GM15510 (cell line): ENCODE measurements around the gene SLCO3A1.

Source experiments
- POLR2A ChIP-seq: IDR thresholded peaks from 3 replicates; pipeline ENCODE4 v1.6.1; 2011; ENCODE audit warnings: borderline replicate concordance; ENCODE audit not compliant: insufficient read length; ENCODE audit errors: extremely low read depth

Gene SLCO3A1

DNA sequence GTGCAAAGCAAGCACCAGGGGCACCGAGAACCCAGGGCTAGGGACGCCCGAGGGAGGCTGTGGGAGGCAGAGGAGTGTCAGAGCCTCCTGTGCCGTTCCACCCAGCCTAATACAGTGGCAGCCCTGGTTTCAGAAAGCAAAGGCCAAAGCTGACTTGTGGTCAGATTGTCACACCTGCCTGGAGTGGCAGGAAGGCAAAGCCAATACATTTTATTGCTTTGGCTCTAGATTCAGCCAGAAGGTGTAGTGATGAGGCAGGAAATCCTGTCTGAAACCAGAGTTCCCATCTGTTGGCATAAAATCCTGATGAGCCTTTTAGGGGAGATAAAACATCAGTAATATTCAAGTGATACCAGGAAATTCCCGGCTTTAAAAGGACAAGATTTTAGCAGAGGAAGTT, 168.3 kb downstream of the SLCO3A1 start:
- TF ChIP-seq POLR2A: no peak

DNA sequence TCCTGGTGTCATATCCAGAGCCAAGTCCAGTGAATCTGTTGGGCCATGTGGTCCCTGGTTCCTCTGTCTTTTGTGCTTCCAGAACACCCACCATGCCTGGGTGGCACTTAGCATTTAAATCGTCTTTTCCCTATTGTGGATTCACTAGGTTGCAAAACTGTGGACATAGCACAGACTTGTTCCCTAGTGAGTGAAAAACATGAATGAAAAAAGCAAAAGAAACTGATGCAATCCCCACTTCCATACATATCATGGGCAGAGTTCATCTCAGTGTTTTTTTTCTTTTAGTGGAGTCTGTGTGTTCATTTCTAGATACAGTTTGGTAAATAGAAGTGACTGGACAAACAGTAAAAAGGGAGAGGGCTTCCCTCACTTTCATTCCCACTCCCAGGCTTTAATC, 170.5 kb downstream of the SLCO3A1 start:
- no peak for TF ChIP-seq POLR2A

DNA sequence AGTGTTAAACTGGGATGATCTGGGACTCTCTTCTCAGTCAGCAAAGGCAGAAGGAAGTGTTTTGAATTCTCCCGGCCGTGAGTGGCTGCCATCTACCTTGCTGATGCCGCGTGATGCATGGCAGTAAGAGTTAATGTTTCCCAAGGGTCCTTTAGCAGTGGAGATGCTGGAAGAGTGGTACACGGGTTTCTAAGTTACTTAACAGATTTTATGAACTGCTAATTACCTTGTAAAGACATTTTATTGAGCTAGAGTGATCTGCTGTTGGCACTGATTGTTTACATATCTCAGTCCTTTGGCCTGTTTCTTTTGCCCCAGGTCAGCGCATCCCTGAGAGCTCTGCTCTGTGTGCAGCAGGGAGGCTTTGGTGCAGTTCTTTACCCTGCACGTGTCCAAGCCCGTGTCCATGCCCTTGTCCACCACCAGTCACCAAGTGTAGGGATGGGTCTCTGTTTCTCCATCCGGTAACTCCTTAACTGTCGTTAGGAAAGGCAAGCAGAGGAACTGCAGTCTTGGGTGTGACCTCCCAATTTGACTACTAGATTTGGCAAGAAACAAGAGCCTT, 172.3 kb downstream of the SLCO3A1 start:
- no peak for TF ChIP-seq POLR2A

DNA sequence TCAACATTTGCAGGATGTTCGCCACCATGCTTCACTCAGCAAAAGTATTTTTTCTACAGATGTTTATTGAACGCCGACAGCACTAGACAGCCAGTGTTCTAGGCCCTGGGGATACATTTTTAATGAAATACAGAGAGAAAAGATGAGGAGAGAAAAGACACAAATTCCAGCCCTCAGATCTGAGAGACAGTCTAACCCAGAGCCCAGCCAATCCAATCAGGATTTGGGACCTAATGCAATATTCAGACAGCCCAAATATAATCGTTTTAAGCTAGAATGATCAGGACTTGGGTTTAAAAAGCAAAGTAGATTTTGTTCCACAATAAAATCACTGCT, 174.8 kb downstream of the SLCO3A1 start:
- TF ChIP-seq POLR2A: no peak

DNA sequence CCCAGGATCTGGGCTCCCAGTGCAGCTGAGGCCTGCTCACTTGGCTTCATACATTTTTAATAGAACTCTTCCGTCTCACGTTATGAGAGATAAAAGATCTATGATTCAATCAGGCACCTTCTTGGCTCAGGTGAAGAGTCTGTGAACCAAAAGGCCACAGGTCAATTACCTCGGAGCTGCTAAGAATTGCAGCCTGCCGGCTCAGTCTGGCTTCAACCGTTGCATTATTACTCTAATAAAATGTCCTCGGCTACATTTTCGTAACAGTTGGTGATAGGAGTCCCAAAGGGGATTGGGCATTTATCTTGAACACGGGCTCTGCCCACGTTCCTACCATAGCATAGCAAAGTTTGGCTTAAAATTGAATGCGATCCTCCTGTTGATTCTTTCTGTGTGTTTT, 176.3 kb downstream of the SLCO3A1 start:
- no peak for TF ChIP-seq POLR2A

DNA sequence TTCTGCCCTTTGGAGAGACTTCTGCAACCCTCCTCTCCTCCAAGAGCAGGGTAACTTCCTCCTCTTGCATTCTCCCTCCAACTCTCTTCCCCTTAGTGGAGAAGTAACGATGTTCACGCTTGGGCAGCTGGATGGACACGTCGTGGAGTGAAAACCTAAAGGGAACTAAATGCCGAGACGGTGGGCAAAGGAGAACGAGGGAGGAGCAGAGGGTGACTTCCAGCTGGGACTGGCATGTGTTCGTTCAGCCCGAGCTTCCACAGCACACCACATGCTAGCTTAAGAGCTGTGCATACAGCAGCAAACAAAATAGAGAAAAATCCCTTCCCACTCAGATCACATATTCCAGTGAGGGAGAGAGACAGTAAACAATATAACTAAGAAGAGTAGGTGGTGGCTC, 179.8 kb downstream of the SLCO3A1 start:
- no peak for TF ChIP-seq POLR2A

DNA sequence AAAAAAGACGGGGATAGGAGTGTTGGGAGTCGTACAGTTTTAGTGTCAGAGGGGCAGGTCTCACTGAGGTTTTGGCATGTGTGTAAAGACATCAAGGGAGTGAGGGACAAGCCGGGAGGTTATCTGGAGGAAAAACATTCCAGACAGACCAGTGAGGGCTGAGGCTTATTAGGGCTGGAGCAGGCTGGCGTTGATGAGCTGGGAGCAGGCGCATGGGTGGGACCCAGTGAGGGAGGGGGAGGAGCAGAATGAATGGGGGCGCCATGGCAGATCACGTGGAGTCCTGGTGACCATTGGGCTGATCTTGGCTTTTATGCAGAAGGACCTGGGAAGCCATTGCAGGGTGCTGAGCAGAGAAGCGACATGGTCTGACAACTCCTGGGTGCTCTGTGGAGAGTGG, 180.2 kb downstream of the SLCO3A1 start:
- TF ChIP-seq POLR2A: no peak

DNA sequence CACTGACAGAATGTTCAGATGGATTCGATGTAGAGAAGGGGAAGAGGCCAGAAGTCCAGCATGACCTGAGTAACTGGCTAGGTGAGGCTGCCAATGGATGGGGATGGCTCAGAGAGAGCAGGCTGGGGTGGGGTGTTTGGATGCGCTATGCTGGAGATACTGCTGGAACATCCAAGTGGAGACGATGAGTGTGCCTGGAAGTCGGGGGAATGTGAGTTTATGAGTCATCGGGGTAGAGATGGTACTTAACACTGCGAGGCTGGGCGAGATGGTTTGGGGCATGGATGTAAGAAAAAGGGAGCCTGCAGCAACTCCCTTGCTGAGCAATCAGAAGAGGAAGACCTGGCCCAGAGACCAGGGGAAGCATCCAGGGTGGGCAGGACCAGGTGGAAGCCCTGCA, 180.7 kb downstream of the SLCO3A1 start:
- TF ChIP-seq POLR2A: no peak

DNA sequence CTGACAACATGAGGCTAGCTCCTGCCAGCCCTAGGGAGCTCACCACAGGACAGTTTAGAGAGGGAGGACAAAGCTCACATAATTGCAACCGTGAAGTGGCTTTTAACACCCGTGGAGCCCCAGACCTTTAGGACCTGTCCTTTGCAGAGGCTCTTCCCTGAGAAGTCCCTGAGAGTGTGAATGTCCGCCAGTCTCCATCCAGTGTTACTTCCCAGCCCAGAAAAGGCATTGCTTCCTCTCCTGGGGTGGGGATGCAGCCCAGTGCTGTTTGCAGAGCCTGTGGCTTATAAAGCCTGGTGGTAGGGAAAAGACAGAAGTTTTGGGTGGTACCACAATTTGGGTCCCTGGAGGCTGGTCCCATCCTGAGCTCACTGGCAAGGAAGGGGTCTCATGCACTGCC, 182.0 kb downstream of the SLCO3A1 start:
- no peak for TF ChIP-seq POLR2A

DNA sequence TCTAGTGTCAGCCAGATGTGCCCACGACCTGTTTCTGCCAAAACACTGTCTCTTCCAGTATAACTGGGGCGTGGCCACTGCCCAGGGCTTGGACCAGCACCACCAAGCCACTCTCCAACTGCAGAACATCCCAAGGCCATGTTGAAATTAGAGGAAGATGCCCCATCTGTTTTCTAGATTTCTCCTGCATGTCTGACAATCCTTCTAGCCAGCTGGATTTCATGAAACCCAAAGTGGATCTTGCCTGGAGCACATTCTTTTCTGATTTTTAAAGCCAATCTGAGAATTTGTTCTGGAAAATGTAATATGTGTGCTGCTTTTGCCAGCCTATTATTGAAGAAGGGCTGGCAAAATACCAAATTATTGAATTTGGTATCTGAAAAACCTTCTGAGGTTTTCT, 182.5 kb downstream of the SLCO3A1 start:
- TF ChIP-seq POLR2A: no peak

DNA sequence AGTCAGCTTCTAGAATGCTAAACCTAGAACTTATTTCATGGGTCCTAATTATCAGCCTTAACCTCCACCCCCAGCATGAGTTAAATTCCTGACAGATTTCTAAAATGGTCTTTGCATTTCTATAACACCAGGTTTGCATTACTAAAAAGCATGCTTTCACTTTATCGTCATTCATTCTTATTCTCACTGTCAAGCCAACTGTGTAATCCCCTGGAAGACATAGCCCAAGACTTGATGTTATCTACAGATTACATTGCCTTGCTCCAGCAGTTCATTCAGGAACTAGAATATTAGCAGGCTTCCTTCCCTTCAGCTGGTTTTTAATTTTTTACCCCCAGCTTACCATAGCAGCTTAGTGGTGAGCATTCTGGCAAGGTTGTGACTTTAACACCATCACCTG, 184.0 kb downstream of the SLCO3A1 start:
- TF ChIP-seq POLR2A: no peak

DNA sequence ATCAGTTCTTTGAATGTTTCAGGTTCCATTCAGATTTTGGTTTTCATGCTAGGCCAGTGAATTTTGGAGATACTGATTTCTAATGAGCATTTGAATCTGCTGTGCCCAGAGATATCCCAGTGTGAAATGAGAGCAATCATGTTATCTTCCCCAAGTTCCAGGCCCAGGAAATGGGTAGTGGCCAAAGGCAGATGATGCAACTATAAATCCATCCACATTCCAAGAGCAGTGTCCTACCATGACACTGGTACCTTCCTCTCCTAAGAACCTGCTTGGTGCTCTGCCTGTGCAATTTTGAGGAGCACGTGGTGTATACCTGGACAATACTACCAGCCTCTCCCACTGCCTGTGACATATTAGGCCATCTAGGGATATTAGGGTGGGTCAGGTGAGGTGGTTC, 186.8 kb downstream of the SLCO3A1 start:
- TF ChIP-seq POLR2A: no peak

DNA sequence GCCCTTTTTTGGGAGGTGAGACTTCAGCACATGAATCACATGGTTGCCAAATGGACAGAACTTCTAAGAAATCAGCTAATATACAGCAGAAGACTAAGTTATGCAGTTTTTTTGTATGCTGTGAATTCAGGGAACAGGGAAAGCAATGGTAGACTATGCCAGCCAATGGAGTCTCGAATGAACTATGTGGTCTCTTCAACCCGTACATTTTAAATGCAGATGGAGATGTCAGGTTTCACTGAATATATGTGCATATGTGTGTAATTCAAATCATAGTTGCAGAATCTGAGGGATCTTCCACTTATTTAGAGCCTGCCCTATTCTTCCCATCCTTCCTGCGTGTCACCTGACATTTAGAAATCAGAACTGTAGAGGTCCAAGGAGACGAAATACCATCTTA, 187.9 kb downstream of the SLCO3A1 start:
- TF ChIP-seq POLR2A: no peak

DNA sequence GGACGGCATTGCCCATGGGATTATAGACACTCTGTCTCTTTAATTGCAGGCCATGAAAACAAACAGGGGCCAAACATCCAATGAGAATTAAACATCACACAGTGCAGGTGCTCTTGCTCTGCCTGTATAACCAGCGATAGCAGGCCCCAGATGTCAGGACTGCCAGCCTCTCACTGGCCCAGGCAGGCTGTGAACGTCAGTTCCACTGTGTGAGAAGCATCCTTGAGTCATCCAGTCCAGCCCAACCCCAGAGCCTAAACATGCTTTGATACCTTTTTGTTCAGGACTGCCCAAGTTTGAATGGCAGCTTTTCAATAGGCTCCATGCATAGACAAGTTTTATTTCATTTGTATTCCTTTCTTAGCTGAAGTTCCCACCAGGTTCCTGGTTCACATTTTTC, 189.8 kb downstream of the SLCO3A1 start:
- TF ChIP-seq POLR2A: no peak

DNA sequence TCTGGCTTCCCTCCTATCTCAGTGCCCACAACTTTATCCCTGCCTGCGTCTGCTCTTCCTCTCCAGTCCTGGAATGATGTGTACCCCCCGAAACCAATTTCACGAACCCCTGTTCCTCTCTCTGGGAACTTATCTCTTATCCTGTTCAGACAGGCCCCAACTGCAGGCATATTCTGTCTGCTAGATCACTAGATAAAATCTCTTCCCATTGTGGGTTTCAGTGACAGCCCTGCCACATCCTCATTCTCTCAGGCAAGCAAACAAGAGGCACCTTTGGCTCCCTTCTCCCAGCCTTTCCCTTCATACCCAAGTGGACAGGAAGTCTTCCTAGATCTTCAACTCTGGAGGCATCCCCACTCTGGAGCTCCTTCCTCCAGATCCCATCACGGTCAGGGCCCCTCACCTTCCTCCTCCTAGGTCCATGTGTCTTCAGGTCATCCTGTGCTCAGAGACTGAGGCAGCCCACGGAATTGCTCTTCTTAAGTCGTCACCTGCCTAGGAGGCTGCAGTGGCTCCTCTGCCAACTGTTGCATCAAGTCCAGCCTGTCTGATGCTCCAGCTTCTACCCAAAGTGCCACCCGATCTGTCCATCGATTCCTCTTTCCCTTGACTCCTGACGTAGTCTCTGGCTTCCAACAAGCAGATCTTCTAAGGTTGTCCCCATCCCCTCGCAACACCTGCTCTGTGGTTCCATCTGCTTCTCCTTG, 190.8 kb downstream of the SLCO3A1 start:
- no peak for TF ChIP-seq POLR2A

DNA sequence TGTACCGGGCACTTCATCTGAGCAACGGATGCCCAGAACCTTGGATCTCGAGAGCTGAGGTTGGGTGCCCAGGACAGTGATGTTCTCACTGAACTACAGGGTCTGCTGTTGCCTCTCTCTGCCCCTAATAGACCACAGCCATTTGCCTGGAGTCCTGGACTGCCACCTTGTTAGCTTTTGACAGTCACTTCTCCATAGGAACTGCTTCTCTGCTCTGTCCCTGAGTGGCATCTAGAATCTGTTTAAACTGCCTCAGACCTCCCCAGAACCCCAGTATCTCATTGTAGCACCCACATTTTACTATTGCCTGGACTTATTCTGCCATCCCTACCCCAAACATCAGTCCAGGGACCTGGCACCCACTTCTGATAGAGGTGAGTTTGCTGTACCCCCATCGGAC, 194.4 kb downstream of the SLCO3A1 start:
- TF ChIP-seq POLR2A: no peak

DNA sequence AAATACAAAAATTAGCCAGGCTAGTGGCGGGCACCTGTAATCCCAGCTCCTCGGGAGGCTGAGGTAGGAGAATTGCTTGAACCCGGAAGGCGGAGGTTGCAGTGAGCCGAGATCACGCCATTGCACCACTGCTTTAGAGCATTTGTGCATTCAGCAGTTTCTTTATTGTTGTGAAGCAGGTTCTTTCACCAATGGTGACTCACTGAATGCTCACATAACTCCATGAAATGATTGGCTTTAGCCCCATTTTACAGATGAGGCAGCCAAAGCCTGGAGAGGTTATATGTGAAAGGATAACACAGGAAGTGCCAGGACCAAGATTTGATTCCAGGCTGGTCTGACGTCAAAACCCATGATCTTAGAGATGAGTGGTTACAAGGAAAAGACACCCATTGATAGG, 195.2 kb downstream of the SLCO3A1 start:
- no peak for TF ChIP-seq POLR2A

DNA sequence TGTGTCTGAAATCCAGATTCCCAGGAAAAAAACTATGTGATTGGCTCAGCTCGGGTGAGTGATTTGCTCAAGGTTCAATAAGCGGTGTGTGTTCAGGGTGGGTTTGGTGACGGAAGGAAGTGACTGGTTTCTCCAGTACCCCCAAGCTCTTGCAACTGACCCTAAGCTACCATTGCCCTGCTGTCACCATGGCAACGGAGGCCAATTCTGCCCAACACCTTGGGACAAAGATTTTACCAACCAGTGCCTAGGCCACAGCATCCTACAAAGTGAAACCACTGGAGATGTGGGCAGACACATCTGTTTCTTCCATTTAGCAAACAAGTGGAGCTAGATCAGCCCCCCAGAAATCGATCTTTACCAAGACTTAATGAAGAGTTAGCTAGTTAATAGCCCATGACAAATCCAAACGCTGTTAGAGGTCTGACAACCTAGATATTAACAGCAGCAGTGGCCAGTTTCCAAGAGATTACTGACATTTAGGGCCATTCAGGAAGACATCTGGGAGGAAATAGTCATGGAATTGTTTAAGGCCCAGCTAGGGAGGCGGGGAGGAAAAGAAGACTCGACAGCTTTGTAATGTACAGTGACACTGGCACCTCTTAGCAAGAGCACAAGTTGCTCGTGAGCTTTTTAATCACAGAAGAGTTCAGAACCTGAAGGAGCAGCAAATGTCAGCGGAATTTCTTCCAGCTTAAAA, 195.9 kb downstream of the SLCO3A1 start:
- TF ChIP-seq POLR2A: no peak
